WERI-Rb-1 (cell line): Measurements from ENCODE around the gene SLC44A4.

Experiments
- DNase-seq: peaks from one replicate; pipeline ENCODE4 v3.0.0-alpha.2; 2020
- H3K27ac ChIP-seq: fragments of 250-450 bp; sonication (Bioruptor Pico); 2 replicates; pipeline ENCODE4 v1.5.1; 2020; ENCODE audit warnings: mild to moderate bottlenecking, moderate library complexity
- H3K27me3 ChIP-seq: fragments of 250-450 bp; sonication (Bioruptor Pico); 2 replicates; pipeline ENCODE4 v1.5.1; 2021; ENCODE audit warnings: mild to moderate bottlenecking, low read depth, moderate library complexity; ENCODE audit not compliant: insufficient read depth, severe bottlenecking
- H3K36me3 ChIP-seq: fragments of 250-450 bp; sonication (Bioruptor Pico); 2 replicates; pipeline ENCODE4 v1.5.1; 2020; ENCODE audit warnings: mild to moderate bottlenecking, moderate library complexity
- H3K4me3 ChIP-seq: 2 replicates; pipeline ENCODE4 v1.5.1; 2011; ENCODE audit warnings: low read depth, mild to moderate bottlenecking, control low read depth, low read length
- H3K9me3 ChIP-seq: fragments of 250-450 bp; sonication (Bioruptor Pico); 2 replicates; pipeline ENCODE4 v1.5.1; 2021; ENCODE audit warnings: mild to moderate bottlenecking, moderate library complexity; ENCODE audit not compliant: severe bottlenecking
- CTCF ChIP-seq: IDR thresholded peaks from 2 replicates; pipeline ENCODE4 v1.5.1; 2011; ENCODE audit warnings: low read depth, mild to moderate bottlenecking, control low read depth, inconsistent platforms, low read length

SLC44A4 gene

GRCh38 chr6:31876357-31876756, 2.4 kb downstream of the SLC44A4 start:
- no peak overlapping the region for H3K27ac ChIP-seq
- DNase-seq = no peak
- no peak for TF ChIP-seq CTCF
- H3K27me3 ChIP-seq = no peaks in the 10 kb centered on the region
- no peak overlapping the region for H3K4me3 ChIP-seq
- H3K9me3 ChIP-seq = no peaks in the 10 kb centered on the region
- H3K36me3 ChIP-seq = peaks cover 24% of the 10 kb centered on the region

GRCh38 chr6:31875877-31876276, 2.9 kb downstream of the SLC44A4 start:
- Histone ChIP-seq H3K4me3 (no peak overlapping the region), H3K9me3 (no peaks in the 10 kb centered on the region), H3K36me3 (peaks cover 19% of the 10 kb centered on the region), H3K27me3 (no peaks in the 10 kb centered on the region), H3K27ac (no peak overlapping the region)
- no peak for DNase-seq
- TF ChIP-seq CTCF = no peak

- Histone ChIP-seq H3K36me3 (peaks cover 10% of the 10 kb centered on the region), H3K9me3 (no peaks in the 10 kb centered on the region), H3K27ac (no peak overlapping the region), H3K4me3 (no peak overlapping the region), H3K27me3 (no peaks in the 10 kb centered on the region)
- no peak for DNase-seq
- TF ChIP-seq CTCF = no peak
Measured at GRCh38 chr6:31874836-31875572, 3.8 kb downstream of the SLC44A4 start.

DNA sequence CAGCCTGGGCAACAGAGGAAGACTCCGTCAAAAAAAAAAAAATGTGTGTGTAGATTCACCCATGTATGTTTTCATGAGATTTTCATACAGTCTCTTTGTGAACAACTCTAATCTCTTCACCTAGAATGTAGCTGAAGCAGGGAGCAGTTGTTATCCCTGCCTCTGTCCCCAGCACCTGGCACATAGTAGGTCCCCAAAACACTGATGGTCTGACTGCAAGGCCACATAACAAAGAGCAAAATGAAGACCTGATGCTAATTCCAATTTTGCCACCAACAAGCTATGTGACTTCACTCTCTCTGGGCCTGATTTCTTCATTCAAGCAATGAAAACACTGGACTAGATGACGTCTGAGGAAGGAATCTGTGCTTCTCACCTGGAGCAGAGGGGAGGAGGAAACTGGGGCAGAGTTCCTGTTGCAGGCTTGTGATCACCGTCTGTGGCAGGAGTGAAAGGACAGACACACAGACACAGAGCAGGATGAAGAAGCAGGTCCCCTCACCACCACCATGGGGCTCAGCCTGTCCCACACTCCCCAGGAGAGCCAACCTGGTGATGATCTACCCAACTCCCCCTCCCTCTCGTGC, 4.6 kb downstream of the SLC44A4 start:
- Histone ChIP-seq H3K27ac (no peak overlapping the region), H3K4me3 (no peak overlapping the region), H3K36me3 (peaks cover 2% of the 10 kb centered on the region), H3K27me3 (no peaks in the 10 kb centered on the region), H3K9me3 (no peaks in the 10 kb centered on the region)
- TF ChIP-seq CTCF = no peak
- no peak for DNase-seq

DNA sequence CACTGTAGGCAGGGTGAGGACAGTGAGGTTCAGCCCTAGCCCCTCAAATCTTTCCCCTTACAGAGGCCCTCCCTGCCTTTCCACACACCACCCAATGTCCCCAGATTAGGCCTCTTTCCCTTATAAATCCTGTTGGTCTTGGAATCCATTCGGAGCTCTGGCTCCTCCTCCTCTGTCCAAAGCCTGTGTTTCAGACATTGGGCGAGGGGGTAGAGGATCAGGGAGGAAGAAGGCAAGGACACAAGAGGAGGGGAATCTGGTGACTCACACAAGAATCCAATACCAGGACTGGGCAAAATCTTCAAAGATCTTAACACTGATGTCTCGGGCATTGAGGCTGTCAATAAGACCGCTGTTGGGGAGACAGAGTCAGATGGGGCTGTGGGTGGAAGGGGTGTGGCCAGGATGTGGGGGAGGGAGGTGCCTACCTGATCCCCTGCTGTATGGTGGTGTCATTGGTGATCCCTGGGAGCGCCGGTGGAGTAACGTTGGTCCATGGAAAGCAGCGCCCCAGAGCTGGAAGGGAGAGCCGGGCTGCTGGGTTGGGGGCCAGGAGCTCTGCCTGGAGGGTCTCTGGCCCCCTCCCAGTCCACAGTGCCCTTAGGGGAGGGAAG, 7.6 kb downstream of the SLC44A4 start:
- Histone ChIP-seq H3K27ac (peak overlapping the region; percentile 54), H3K9me3 (no peaks in the 10 kb centered on the region), H3K36me3 (no peaks in the 10 kb centered on the region), H3K27me3 (no peaks in the 10 kb centered on the region), H3K4me3 (peak overlapping the region; percentile 4; the same call in 1 of the 2 replicates)
- no peak for TF ChIP-seq CTCF
- peak; percentile 70 for DNase-seq
